DND-41 (cell line): ENCODE data around the gene TMED5.

Experiments
- ATAC-seq: fragments of 200-7000 bp; cut with Tn5 transposase; 3 replicates; pipeline ENCODE4 v1.9.1; 2021; ENCODE audit warnings: low read depth; ENCODE audit not compliant: insufficient read depth
- DNase-seq: peaks from one replicate; pipeline ENCODE4 v3.0.0-alpha.2; 2020
- H2AFZ ChIP-seq: 2 replicates; pipeline ENCODE4 v1.6.0; 2012; ENCODE audit warnings: low read depth, low read length
- H3K27ac ChIP-seq: 2 replicates; pipeline ENCODE4 v1.5.1; 2012; ENCODE audit warnings: low read length, inconsistent platforms
- H3K27me3 ChIP-seq: fragments of 200-600 bp; sonication (generic); 2 replicates; pipeline ENCODE4 v1.6.0; 2012; ENCODE audit warnings: low read length, mild to moderate bottlenecking, inconsistent platforms; ENCODE audit not compliant: insufficient read depth, poor library complexity
- H3K36me3 ChIP-seq: 2 replicates; pipeline ENCODE4 v1.5.1; 2012; ENCODE audit warnings: low read length, inconsistent platforms; ENCODE audit not compliant: insufficient read depth
- H3K4me1 ChIP-seq: 2 replicates; pipeline ENCODE4 v1.5.1; 2012; ENCODE audit warnings: mild to moderate bottlenecking, low read length; ENCODE audit not compliant: insufficient read depth
- H3K4me2 ChIP-seq: 2 replicates; pipeline ENCODE4 v1.6.0; 2012; ENCODE audit warnings: mild to moderate bottlenecking, moderate library complexity, low read length, inconsistent platforms; ENCODE audit not compliant: insufficient read depth
- H3K4me3 ChIP-seq, 2 experiments: fragments of 200-600 bp in 1 of 2; shearing (Covaris generic) in 1 of 2; 2 replicates each; pipeline ENCODE4 v1.5.1; 2012 to 2016; ENCODE audit warnings: inconsistent platforms in 2 of 2, low read length in 2 of 2, mild to moderate bottlenecking in 2 of 2, low read depth in 1 of 2, moderate library complexity in 1 of 2
- H3K79me2 ChIP-seq: 2 replicates; pipeline ENCODE4 v1.6.0; 2012; ENCODE audit warnings: low read length, inconsistent platforms; ENCODE audit not compliant: insufficient read depth
- H3K9ac ChIP-seq: 2 replicates; pipeline ENCODE4 v1.6.0; 2012; ENCODE audit warnings: low read depth, mild to moderate bottlenecking, inconsistent platforms, low read length, moderate library complexity
- H3K9me3 ChIP-seq: 2 replicates; pipeline ENCODE4 v1.5.1; 2012; ENCODE audit warnings: low read length, moderate library complexity, mild to moderate bottlenecking, inconsistent platforms; ENCODE audit not compliant: insufficient read depth, severe bottlenecking
- H4K20me1 ChIP-seq: 2 replicates; pipeline ENCODE4 v1.6.0; 2012; ENCODE audit warnings: low read length; ENCODE audit not compliant: insufficient read depth
- CTCF ChIP-seq: IDR thresholded peaks from 2 replicates; pipeline ENCODE4 v1.5.1; 2012; ENCODE audit warnings: borderline replicate concordance, low read length, moderate library complexity, mild to moderate bottlenecking; ENCODE audit not compliant: poor library complexity, severe bottlenecking; ENCODE audit errors: extremely low read depth
- EZH2 ChIP-seq: IDR thresholded peaks from 3 replicates; pipeline ENCODE4 v1.6.1; 2012; ENCODE audit warnings: borderline replicate concordance, low read depth, mild to moderate bottlenecking, moderate library complexity, low read length, inconsistent platforms; ENCODE audit not compliant: severe bottlenecking

The TMED5 gene

GRCh38 chr1:93205892-93206566 is 25.8 kb upstream of the TMED5 start:
- ATAC-seq: no peak

GRCh38 chr1:93200714-93201113 is 20.5 kb upstream of the TMED5 start:
- TF ChIP-seq EZH2 (no peak), CTCF (no peak)
- peaks cover 84% of the 10 kb centered on the region for H3K36me3 ChIP-seq
- DNase-seq (no peak), ATAC-seq (no peak)
- H3K9me3 ChIP-seq: no peaks in the 10 kb centered on the region
- no peaks in the 10 kb centered on the region for H3K4me1 ChIP-seq
- no peak overlapping the region for H2AFZ ChIP-seq
- H3K27me3 ChIP-seq: no peaks in the 10 kb centered on the region
- H3K4me2 ChIP-seq: no peak overlapping the region
- H3K9ac ChIP-seq: no peak overlapping the region
- no peaks in the 10 kb centered on the region for H4K20me1 ChIP-seq
- no peak overlapping the region for H3K27ac ChIP-seq
- H3K4me3 ChIP-seq: no peak overlapping the region
- no peaks in the 10 kb centered on the region for H3K79me2 ChIP-seq

More at GRCh38 chr1:93205892-93206566, 25.8 kb upstream of the TMED5 start:
- no peaks in the 10 kb centered on the region for H3K9me3 ChIP-seq
- no peaks in the 10 kb centered on the region for H3K4me1 ChIP-seq
- no peak overlapping the region for H3K9ac ChIP-seq
- peaks cover 79% of the 10 kb centered on the region for H3K36me3 ChIP-seq
- no peak overlapping the region for H3K4me2 ChIP-seq
- H3K79me2 ChIP-seq: no peaks in the 10 kb centered on the region
- TF ChIP-seq CTCF: no peak
- no peak for TF ChIP-seq EZH2
- DNase-seq: no peak
- no peaks in the 10 kb centered on the region for H3K27me3 ChIP-seq
- H2AFZ ChIP-seq: no peak overlapping the region
- no peak overlapping the region for H3K4me3 ChIP-seq
- H4K20me1 ChIP-seq: no peaks in the 10 kb centered on the region
- no peak overlapping the region for H3K27ac ChIP-seq

GRCh38 chr1:93200086-93200620 is 19.9 kb upstream of the TMED5 start:
- ATAC-seq (no peak), DNase-seq (no peak)
- H3K4me2 ChIP-seq: no peak overlapping the region
- no peak overlapping the region for H2AFZ ChIP-seq
- no peak overlapping the region for H3K27ac ChIP-seq
- H3K9me3 ChIP-seq: no peaks in the 10 kb centered on the region
- TF ChIP-seq EZH2 (no peak), CTCF (no peak)
- H3K79me2 ChIP-seq: no peaks in the 10 kb centered on the region
- H3K27me3 ChIP-seq: no peaks in the 10 kb centered on the region
- no peak overlapping the region for H3K4me3 ChIP-seq
- H3K9ac ChIP-seq: no peak overlapping the region
- H3K4me1 ChIP-seq: no peaks in the 10 kb centered on the region
- H3K36me3 ChIP-seq: peaks cover 85% of the 10 kb centered on the region
- H4K20me1 ChIP-seq: no peaks in the 10 kb centered on the region
